ENCODE data around the gene SEMA3C.

GRCh38 chr7:80871228-80871627 is 47.6 kb downstream of the SEMA3C start:
- TF ChIP-seq EZH2 (IDR thresholded peaks at IDR 0.05; ENCODE audit: borderline replicate concordance, insufficient read depth, low read length, poor library complexity, severe bottlenecking) (no peak), POLR2AphosphoS5 (IDR thresholded peaks at IDR 0.05) (no peak), CTCF (IDR thresholded peaks at IDR 0.05; ENCODE audit: poor library complexity, severe bottlenecking) (no peak), EP300 (conservative IDR thresholded peaks at IDR 0.05; ENCODE audit: poor library complexity, severe bottlenecking) (no peak), TAF1 (IDR thresholded peaks at IDR 0.05; ENCODE audit: low read depth) (no peak), REST (IDR thresholded peaks at IDR 0.05; ENCODE audit: borderline replicate concordance) (no peak), RAD21 (conservative IDR thresholded peaks at IDR 0.05) (no peak)

Data from neural cell (in vitro differentiated cells).